Measurements from ENCODE around the gene KIF5A. TPM values are rescaled to one million over a fixed set of nuclear protein-coding genes. Genes with fewer than 3 reads are reported as not detected.
"Not testable (repeated sequence)": the region's sequence is repeated elsewhere in the genome, so short reads cannot be mapped to it uniquely, and the experiment has no call there.

The KIF5A gene
- total and polyA plus RNA-seq, 2 of the 4 experiments (the other 2 are of a cell fraction), result 0.15 to 0.18 TPM

GRCh38 chr12:57513677-57514076, 36.2 kb upstream of the KIF5A start:
- WGBS, 2 experiments (ENCODE audit: extremely low coverage in 2 of 2, insufficient read length in 1 of 2), result no CpG with 5 or more reads among the region's 6 CpGs
- in situ Hi-C loops (cut with MboI; ENCODE audit: low sequenced_read_pairs); H3K9me3 ChIP-seq (ENCODE audit: control insufficient read depth, insufficient read depth, low read length); dilution Hi-C loops (cut with HindIII; ENCODE audit: low sequenced_read_pairs, unreplicated experiment); H3K23ac ChIP-seq (ENCODE audit: low read depth, low read length); H3K4ac ChIP-seq (ENCODE audit: low read depth, low read length); H2BK15ac ChIP-seq (ENCODE audit: low read depth, low read length); H2BK120ac ChIP-seq (ENCODE audit: low read depth, low read length); H3K4me1 ChIP-seq (ENCODE audit: control insufficient read depth, insufficient read depth, low read length); H3K4me3 ChIP-seq (ENCODE audit: insufficient read depth, low read depth, low read length); H4K8ac ChIP-seq (ENCODE audit: low read depth in 2 of 2, low read length in 2 of 2); H3K4me2 ChIP-seq (ENCODE audit: low read depth, low read length); H3K14ac ChIP-seq (replicated peaks; ENCODE audit: low read depth, low read length); H2BK5ac ChIP-seq (ENCODE audit: low read depth, low read length, poor library complexity, severe bottlenecking); H3K27me3 ChIP-seq (ENCODE audit: control insufficient read depth, insufficient read depth, low read length); H4K5ac ChIP-seq (ENCODE audit: low read depth, low read length); H3K56ac ChIP-seq (ENCODE audit: extremely low read depth, insufficient read depth, low read length); H2AFZ ChIP-seq (replicated peaks; ENCODE audit: low read length, poor library complexity); DNase-seq; ATAC-seq (ENCODE audit: low read depth); BruUV-seq (replicated peaks); H3K27ac ChIP-seq (ENCODE audit: insufficient read depth, low read length); H2AK9ac ChIP-seq (replicated peaks; ENCODE audit: low read depth, low read length, poor library complexity); H3K18ac ChIP-seq (ENCODE audit: low read depth, low read length); H3K9ac ChIP-seq (ENCODE audit: low read depth, low read length); H2BK20ac ChIP-seq (ENCODE audit: low read depth, low read length); H3K9me1 ChIP-seq (ENCODE audit: insufficient read depth, low read length); H2AK5ac ChIP-seq (ENCODE audit: low read depth, low read length); CTCF ChIA-PET; intact Hi-C loops (cut with micrococcal nuclease); H4K91ac ChIP-seq (ENCODE audit: insufficient read depth, low read depth, low read length): not testable (repeated sequence)
- Histone ChIP-seq H3K36me3 (ENCODE audit: control insufficient read depth, insufficient read depth, low read length) (peaks cover 79% of the 10 kb centered on the region), H3K79me1 (ENCODE audit: low read depth in 1 of 2, low read length in 2 of 2) (peaks cover 28 to 78% of the 10 kb centered on the region in 2 experiments), H4K20me1 (ENCODE audit: insufficient read depth, low read length) (peaks cover 81% of the 10 kb centered on the region)
- POLR2A ChIA-PET (ENCODE audit: unreplicated experiment), result interaction anchor here (0.6 kb wide), 1 partner anchor 28 kb away, joined by 3 read pairs; no protein-coding TSS in a partner anchor

GRCh38 chr12:57514246-57514645, 35.6 kb upstream of the KIF5A start:
- H2AK9ac ChIP-seq (replicated peaks; ENCODE audit: low read depth, low read length, poor library complexity); H4K91ac ChIP-seq (ENCODE audit: insufficient read depth, low read depth, low read length); H2AK5ac ChIP-seq (ENCODE audit: low read depth, low read length); ATAC-seq (ENCODE audit: low read depth); dilution Hi-C loops (cut with HindIII; ENCODE audit: low sequenced_read_pairs, unreplicated experiment); H3K14ac ChIP-seq (replicated peaks; ENCODE audit: low read depth, low read length); H2BK120ac ChIP-seq (ENCODE audit: low read depth, low read length); DNase-seq; H3K27ac ChIP-seq (ENCODE audit: insufficient read depth, low read length); POLR2A ChIA-PET (ENCODE audit: unreplicated experiment); in situ Hi-C loops (cut with MboI; ENCODE audit: low sequenced_read_pairs); H2AFZ ChIP-seq (replicated peaks; ENCODE audit: low read length, poor library complexity); H3K4ac ChIP-seq (ENCODE audit: low read depth, low read length); H3K56ac ChIP-seq (ENCODE audit: extremely low read depth, insufficient read depth, low read length); H2BK20ac ChIP-seq (ENCODE audit: low read depth, low read length); H3K4me1 ChIP-seq (ENCODE audit: control insufficient read depth, insufficient read depth, low read length); H4K8ac ChIP-seq (ENCODE audit: low read depth in 2 of 2, low read length in 2 of 2); H3K4me2 ChIP-seq (ENCODE audit: low read depth, low read length); H3K9ac ChIP-seq (ENCODE audit: low read depth, low read length); BruUV-seq (replicated peaks); H3K18ac ChIP-seq (ENCODE audit: low read depth, low read length); CTCF ChIA-PET; H3K9me1 ChIP-seq (ENCODE audit: insufficient read depth, low read length); H4K5ac ChIP-seq (ENCODE audit: low read depth, low read length); H3K23ac ChIP-seq (ENCODE audit: low read depth, low read length); intact Hi-C loops (cut with micrococcal nuclease); H2BK5ac ChIP-seq (ENCODE audit: low read depth, low read length, poor library complexity, severe bottlenecking); H3K27me3 ChIP-seq (ENCODE audit: control insufficient read depth, insufficient read depth, low read length); H2BK15ac ChIP-seq (ENCODE audit: low read depth, low read length); H3K4me3 ChIP-seq (ENCODE audit: insufficient read depth, low read depth, low read length); H3K9me3 ChIP-seq (ENCODE audit: control insufficient read depth, insufficient read depth, low read length): not testable (repeated sequence)
- WGBS, 2 experiments (ENCODE audit: extremely low coverage in 2 of 2, insufficient read length in 1 of 2), result 80% methylated on average over 2 of the region's 9 CpGs; no CpG with 5 or more reads in 1 of the 2 experiments
- H3K36me3 ChIP-seq (ENCODE audit: control insufficient read depth, insufficient read depth, low read length), result peaks cover 76% of the 10 kb centered on the region
- peaks cover 25 to 78% of the 10 kb centered on the region in 2 experiments for H3K79me1 ChIP-seq (ENCODE audit: low read depth in 1 of 2, low read length in 2 of 2)
- peaks cover 87% of the 10 kb centered on the region for H4K20me1 ChIP-seq (ENCODE audit: insufficient read depth, low read length)
